Tibial artery (tissue), 4 donors: ENCODE data around the gene PARVG.

Source experiments
- DNase-seq, 2 donors: peaks; one replicate each; pipeline ENCODE4 v3.0.0-alpha.2; 2019
- H3K27ac ChIP-seq, 2 donors: fragments of 200-600 bp; sonication (generic) in 1 of 2; 1 replicate in 1 of 2; 2 replicates in 1 of 2; pipeline ENCODE4 v1.5.1; 2018 to 2019; ENCODE audit warnings: mild to moderate bottlenecking in 1 of 2
- H3K27me3 ChIP-seq, 2 donors: fragments of 200-600 bp; sonication (generic) in 1 of 2; one replicate each; pipeline versions ENCODE4 v1.5.1 to v1.6.0; 2016 to 2019
- H3K36me3 ChIP-seq, 3 donors: fragments of 200-600 bp; sonication (generic) in 2 of 3; one replicate each; pipeline ENCODE4 v1.5.1; 2016 to 2019; ENCODE audit warnings: mild to moderate bottlenecking in 2 of 3
- H3K4me1 ChIP-seq, 4 donors: fragments of 200-600 bp; sonication (generic) in 2 of 4; 1 replicate in 3 of 4; 2 replicates in 1 of 4; pipeline ENCODE4 v1.5.1; 2016 to 2019
- H3K4me3 ChIP-seq, 2 donors: fragments of 200-600 bp; sonication (generic) in 1 of 2; 1 replicate in 1 of 2; 2 replicates in 1 of 2; pipeline ENCODE4 v1.5.1; 2018 to 2019; ENCODE audit warnings: mild to moderate bottlenecking in 2 of 2
- H3K9me3 ChIP-seq, 3 donors: fragments of 200-600 bp; sonication (generic) in 1 of 3; one replicate each; pipeline ENCODE4 v1.5.1; 2016 to 2019
- intact Hi-C: fragments of 100-400 bp; cut with DNase I; formaldehyde crosslinking; loops from one replicate; pipeline ENCODE4 v1.15.0; 2023; ENCODE audit warnings: low total_unique reads
- TF ChIP-seq, protein P1 (sequence below), 2 experiments: fragments of 200-600 bp in 1 of 2; fragments of 450-650 bp in 1 of 2; IDR thresholded peaks; one replicate each; pipeline ENCODE4 v1.5.1; 2017 to 2019; ENCODE audit warnings: antibody characterized with exemption in 2 of 2, mild to moderate bottlenecking in 1 of 2, moderate library complexity in 1 of 2

Gene PARVG

GRCh38 chr22:44142421-44143104 is 38.2 kb upstream of the PARVG start:
- Histone ChIP-seq H3K4me3 (no peak overlapping the region), H3K9me3 (peaks cover 0 to 10% (median 4%) of the 10 kb centered on the region in 3 donors), H3K36me3 (peaks cover 4 to 19% (median 7%) of the 10 kb centered on the region in 3 donors), H3K4me1 (peaks cover 0 to 5% (median 2%) of the 10 kb centered on the region in 4 donors), H3K27ac (no peak overlapping the region), H3K27me3 (peaks cover 0 to 15% of the 10 kb centered on the region in 2 donors)
- DNase-seq = no peak
- intact Hi-C loops = no loop called here
- TF ChIP-seq, protein P1, sequence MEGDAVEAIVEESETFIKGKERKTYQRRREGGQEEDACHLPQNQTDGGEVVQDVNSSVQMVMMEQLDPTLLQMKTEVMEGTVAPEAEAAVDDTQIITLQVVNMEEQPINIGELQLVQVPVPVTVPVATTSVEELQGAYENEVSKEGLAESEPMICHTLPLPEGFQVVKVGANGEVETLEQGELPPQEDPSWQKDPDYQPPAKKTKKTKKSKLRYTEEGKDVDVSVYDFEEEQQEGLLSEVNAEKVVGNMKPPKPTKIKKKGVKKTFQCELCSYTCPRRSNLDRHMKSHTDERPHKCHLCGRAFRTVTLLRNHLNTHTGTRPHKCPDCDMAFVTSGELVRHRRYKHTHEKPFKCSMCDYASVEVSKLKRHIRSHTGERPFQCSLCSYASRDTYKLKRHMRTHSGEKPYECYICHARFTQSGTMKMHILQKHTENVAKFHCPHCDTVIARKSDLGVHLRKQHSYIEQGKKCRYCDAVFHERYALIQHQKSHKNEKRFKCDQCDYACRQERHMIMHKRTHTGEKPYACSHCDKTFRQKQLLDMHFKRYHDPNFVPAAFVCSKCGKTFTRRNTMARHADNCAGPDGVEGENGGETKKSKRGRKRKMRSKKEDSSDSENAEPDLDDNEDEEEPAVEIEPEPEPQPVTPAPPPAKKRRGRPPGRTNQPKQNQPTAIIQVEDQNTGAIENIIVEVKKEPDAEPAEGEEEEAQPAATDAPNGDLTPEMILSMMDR (IDR thresholded peaks at IDR 0.05) = no peak

- no peak overlapping the region for H3K4me3 ChIP-seq
- no peak overlapping the region for H3K27ac ChIP-seq
- H3K36me3 ChIP-seq = peaks cover 0 to 14% (median 2%) of the 10 kb centered on the region in 3 donors
- peaks cover 0 to 15% of the 10 kb centered on the region in 2 donors for H3K27me3 ChIP-seq
- H3K4me1 ChIP-seq = peaks cover 0 to 10% (median 2%) of the 10 kb centered on the region in 4 donors
- TF ChIP-seq, protein P1 (IDR thresholded peaks at IDR 0.05) = no peak
- H3K9me3 ChIP-seq = peaks cover 0 to 5% (median 0%) of the 10 kb centered on the region in 3 donors
- DNase-seq = no peak
- intact Hi-C loops = no loop called here
Observed at GRCh38 chr22:44143105-44143474, 37.6 kb upstream of the PARVG start.

DNA sequence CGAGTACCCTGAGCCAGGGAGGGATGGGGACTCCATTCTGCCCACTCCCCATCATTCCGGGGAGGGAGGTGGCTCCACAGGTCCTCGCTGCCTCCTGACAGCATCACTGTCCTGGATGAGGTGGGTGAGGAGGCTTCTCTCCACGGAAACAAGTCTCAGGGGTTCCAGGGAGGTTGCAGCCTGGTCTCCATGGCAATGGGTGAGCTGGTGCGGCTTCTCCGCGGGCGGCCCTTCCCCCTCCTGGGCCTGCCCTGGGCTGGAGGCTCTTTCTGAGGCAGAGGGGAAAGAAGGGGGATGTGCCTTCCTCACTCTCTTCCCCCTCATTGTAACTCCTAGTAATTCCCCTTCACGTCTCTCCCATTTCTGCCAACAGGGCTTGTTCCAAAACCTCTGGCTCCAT is 37.1 kb upstream of the PARVG start:
- Histone ChIP-seq H3K36me3 (peaks cover 0 to 9% (median 0%) of the 10 kb centered on the region in 3 donors), H3K27me3 (peaks cover 0 to 15% of the 10 kb centered on the region in 2 donors), H3K27ac (no peak overlapping the region), H3K9me3 (no peaks in the 10 kb centered on the region), H3K4me1 (peaks cover 0 to 12% (median 2%) of the 10 kb centered on the region in 4 donors), H3K4me3 (no peak overlapping the region)
- TF ChIP-seq, protein P1 (IDR thresholded peaks at IDR 0.05) = no peak
- no peak for DNase-seq
- intact Hi-C loops = no loop called here

- H3K4me1 ChIP-seq = peaks cover 0 to 12% (median 2%) of the 10 kb centered on the region in 4 donors
- TF ChIP-seq, protein P1 (IDR thresholded peaks at IDR 0.05) = no peak
- no peak for DNase-seq
- H3K9me3 ChIP-seq = no peaks in the 10 kb centered on the region
- H3K27ac ChIP-seq = no peak overlapping the region
- intact Hi-C loops = no loop called here
- peaks cover 0 to 6% (median 0%) of the 10 kb centered on the region in 3 donors for H3K36me3 ChIP-seq
- H3K4me3 ChIP-seq = no peak overlapping the region
- H3K27me3 ChIP-seq = peaks cover 0 to 15% of the 10 kb centered on the region in 2 donors
Observed at GRCh38 chr22:44144046-44144569, 36.6 kb upstream of the PARVG start.

- Histone ChIP-seq H3K27ac (no peak overlapping the region), H3K36me3 (peaks cover 0 to 4% (median 0%) of the 10 kb centered on the region in 3 donors), H3K4me3 (no peak overlapping the region), H3K9me3 (no peaks in the 10 kb centered on the region), H3K4me1 (peaks cover 0 to 12% (median 2%) of the 10 kb centered on the region in 4 donors), H3K27me3 (peaks cover 0 to 18% of the 10 kb centered on the region in 2 donors)
- DNase-seq = peak in 1 of 2 donors; percentile 73
- TF ChIP-seq, protein P1 (IDR thresholded peaks at IDR 0.05) = no peak
- intact Hi-C loops = loop anchor here (5.0 kb wide), 1 partner anchor 217 kb away; no protein-coding TSS in a partner anchor
Observed at GRCh38 chr22:44145544-44145943, 35.2 kb upstream of the PARVG start.
